Parathyroid adenoma (tissue), 2 donors: ENCODE data around the gene PBLD.

Experiments used
- H2AFZ ChIP-seq: fragments of 300-600 bp; sonication (generic); one replicate; pipeline ENCODE4 v1.7.0; 2017; ENCODE audit warnings: antibody characterized with exemption, mild to moderate bottlenecking
- H3K27ac ChIP-seq: fragments of 300-600 bp; sonication (generic); one replicate; pipeline ENCODE4 v1.7.0; 2017
- H3K27me3 ChIP-seq: fragments of 300-600 bp; sonication (generic); one replicate; pipeline ENCODE4 v1.7.0; 2017; ENCODE audit warnings: low read length; ENCODE audit not compliant: control insufficient read depth, insufficient read depth
- H3K36me3 ChIP-seq: fragments of 300-600 bp; sonication (generic); one replicate; pipeline ENCODE4 v1.7.0; 2017; ENCODE audit warnings: low read length; ENCODE audit not compliant: control insufficient read depth, insufficient read depth
- H3K4me1 ChIP-seq: fragments of 300-600 bp; sonication (generic); one replicate; pipeline ENCODE4 v1.7.0; 2017; ENCODE audit warnings: control low read depth
- H3K4me2 ChIP-seq: fragments of 300-600 bp; sonication (generic); one replicate; pipeline ENCODE4 v1.7.0; 2017; ENCODE audit warnings: low read length
- H3K4me3 ChIP-seq: fragments of 300-600 bp; sonication (generic); one replicate; pipeline ENCODE4 v1.7.0; 2017; ENCODE audit warnings: low read depth, low read length
- H3K79me2 ChIP-seq: fragments of 300-600 bp; sonication (generic); one replicate; pipeline ENCODE4 v1.7.0; 2017; ENCODE audit warnings: control low read depth
- H3K9ac ChIP-seq: fragments of 300-600 bp; sonication (generic); one replicate; pipeline ENCODE4 v1.7.0; 2017; ENCODE audit warnings: mild to moderate bottlenecking
- H3K9me3 ChIP-seq: fragments of 300-600 bp; sonication (generic); one replicate; pipeline ENCODE4 v1.7.0; 2017; ENCODE audit warnings: low read length; ENCODE audit not compliant: control insufficient read depth
- CTCF ChIP-seq: fragments of 300-600 bp; sonication (generic); IDR thresholded peaks from one replicate; pipeline ENCODE4 v1.7.0; 2017; ENCODE audit warnings: antibody characterized with exemption, mild to moderate bottlenecking
- donor health status: primary hyperparathyroidism.

Gene PBLD

GRCh38 chr10:68364101-68364886 is 31.6 kb upstream of the PBLD start:
- H3K27me3 ChIP-seq: no peaks in the 10 kb centered on the region
- no peak overlapping the region for H3K27ac ChIP-seq
- no peak overlapping the region for H3K4me2 ChIP-seq
- no peaks in the 10 kb centered on the region for H3K79me2 ChIP-seq
- no peak overlapping the region for H3K4me3 ChIP-seq
- H3K36me3 ChIP-seq: no peaks in the 10 kb centered on the region
- no peak overlapping the region for H2AFZ ChIP-seq
- TF ChIP-seq CTCF: no peak
- no peaks in the 10 kb centered on the region for H3K4me1 ChIP-seq
- no peaks in the 10 kb centered on the region for H3K9me3 ChIP-seq
- H3K9ac ChIP-seq: no peak overlapping the region

GRCh38 chr10:68362590-68362989 is 29.9 kb upstream of the PBLD start:
- Histone ChIP-seq H3K79me2 (no peaks in the 10 kb centered on the region), H3K9me3 (no peaks in the 10 kb centered on the region), H3K4me3 (no peak overlapping the region), H3K36me3 (no peaks in the 10 kb centered on the region), H3K27ac (no peak overlapping the region), H3K4me1 (no peaks in the 10 kb centered on the region), H3K9ac (no peak overlapping the region), H3K4me2 (no peak overlapping the region), H2AFZ (no peak overlapping the region), H3K27me3 (no peaks in the 10 kb centered on the region)
- TF ChIP-seq CTCF: no peak

- TF ChIP-seq CTCF: no peak
- no peak overlapping the region for H3K4me2 ChIP-seq
- H3K27me3 ChIP-seq: no peaks in the 10 kb centered on the region
- no peak overlapping the region for H3K9ac ChIP-seq
- no peak overlapping the region for H2AFZ ChIP-seq
- H3K9me3 ChIP-seq: no peaks in the 10 kb centered on the region
- no peak overlapping the region for H3K4me3 ChIP-seq
- H3K36me3 ChIP-seq: no peaks in the 10 kb centered on the region
- H3K4me1 ChIP-seq: no peaks in the 10 kb centered on the region
- H3K27ac ChIP-seq: no peak overlapping the region
- no peaks in the 10 kb centered on the region for H3K79me2 ChIP-seq
Measured at GRCh38 chr10:68359189-68359588, 26.5 kb upstream of the PBLD start.

GRCh38 chr10:68353537-68353936 is 20.8 kb upstream of the PBLD start:
- H3K79me2 ChIP-seq: no peaks in the 10 kb centered on the region
- no peak overlapping the region for H3K4me3 ChIP-seq
- H3K4me2 ChIP-seq: no peak overlapping the region
- no peaks in the 10 kb centered on the region for H3K4me1 ChIP-seq
- H3K27ac ChIP-seq: no peak overlapping the region
- H3K9me3 ChIP-seq: no peaks in the 10 kb centered on the region
- H3K36me3 ChIP-seq: no peaks in the 10 kb centered on the region
- no peaks in the 10 kb centered on the region for H3K27me3 ChIP-seq
- no peak for TF ChIP-seq CTCF
- no peak overlapping the region for H2AFZ ChIP-seq
- no peak overlapping the region for H3K9ac ChIP-seq

GRCh38 chr10:68348265-68348741 is 15.6 kb upstream of the PBLD start:
- Histone ChIP-seq H2AFZ (no peak overlapping the region), H3K4me2 (no peak overlapping the region), H3K4me3 (no peak overlapping the region), H3K27ac (no peak overlapping the region), H3K9me3 (no peaks in the 10 kb centered on the region), H3K9ac (no peak overlapping the region), H3K79me2 (no peaks in the 10 kb centered on the region), H3K4me1 (no peaks in the 10 kb centered on the region), H3K27me3 (no peaks in the 10 kb centered on the region), H3K36me3 (no peaks in the 10 kb centered on the region)
- peak; percentile 49 for TF ChIP-seq CTCF
